BLaER1 (cell line): ENCODE data around the gene DDX24.
A peak's percentile ranks its signal among the peaks of the same experiment; 100 is the strongest.

Experiments used
- H3K27ac ChIP-seq: shearing (Covaris generic); formaldehyde crosslinking; 2 replicates; pipeline ENCODE4 v1.8.1; 2022
- H3K27me3 ChIP-seq: shearing (Covaris generic); formaldehyde crosslinking; 2 replicates; pipeline ENCODE4 v1.8.1; 2022
- H3K36me3 ChIP-seq: shearing (Covaris generic); formaldehyde crosslinking; 2 replicates; pipeline ENCODE4 v1.8.1; 2022
- H3K4me1 ChIP-seq: shearing (Covaris generic); formaldehyde crosslinking; 2 replicates; pipeline ENCODE4 v1.8.1; 2022
- H3K4me2 ChIP-seq: shearing (Covaris generic); formaldehyde crosslinking; 2 replicates; pipeline ENCODE4 v1.8.1; 2022
- H3K4me3 ChIP-seq: shearing (Covaris generic); formaldehyde crosslinking; 2 replicates; pipeline ENCODE4 v1.8.1; 2022
- H3K9ac ChIP-seq: shearing (Covaris generic); formaldehyde crosslinking; 2 replicates; pipeline ENCODE4 v1.8.1; 2022
- H3K9me3 ChIP-seq: shearing (Covaris generic); formaldehyde crosslinking; 2 replicates; pipeline ENCODE4 v1.8.1; 2022
- H4K20me1 ChIP-seq: shearing (Covaris generic); formaldehyde crosslinking; 2 replicates; pipeline ENCODE4 v1.8.1; 2022
- Cebpa-rat ChIP-seq: shearing (Covaris generic); IDR thresholded peaks from 2 replicates; pipeline ENCODE4 v1.8.1; 2022

Gene DDX24

GRCh38 chr14:94003397-94003796 lies 77.6 kb downstream of the DDX24 start:
- no peaks in the 10 kb centered on the region for H3K27me3 ChIP-seq
- no peaks in the 10 kb centered on the region for H3K36me3 ChIP-seq
- no peaks in the 10 kb centered on the region for H3K9me3 ChIP-seq
- peaks cover 8% of the 10 kb centered on the region for H3K4me1 ChIP-seq
- H3K9ac ChIP-seq = no peak overlapping the region
- no peak overlapping the region for H3K4me2 ChIP-seq
- H3K4me3 ChIP-seq = no peak overlapping the region
- H3K27ac ChIP-seq = no peak overlapping the region
- no peaks in the 10 kb centered on the region for H4K20me1 ChIP-seq
- TF ChIP-seq Cebpa-rat = no peak

GRCh38 chr14:94001501-94002396 lies 79.3 kb downstream of the DDX24 start:
- no peak overlapping the region for H3K27ac ChIP-seq
- peak overlapping the region; percentile 49 for H3K4me2 ChIP-seq
- H3K4me1 ChIP-seq = peaks cover 12% of the 10 kb centered on the region
- no peaks in the 10 kb centered on the region for H3K27me3 ChIP-seq
- no peak overlapping the region for H3K9ac ChIP-seq
- no peak for TF ChIP-seq Cebpa-rat
- H3K9me3 ChIP-seq = no peaks in the 10 kb centered on the region
- no peaks in the 10 kb centered on the region for H3K36me3 ChIP-seq
- H4K20me1 ChIP-seq = no peaks in the 10 kb centered on the region
- no peak overlapping the region for H3K4me3 ChIP-seq

GRCh38 chr14:94001016-94001415 lies 80.0 kb downstream of the DDX24 start:
- Histone ChIP-seq H3K9me3 (no peaks in the 10 kb centered on the region), H3K36me3 (no peaks in the 10 kb centered on the region), H3K27ac (no peak overlapping the region), H3K27me3 (no peaks in the 10 kb centered on the region), H3K4me2 (peak overlapping the region; percentile 49), H3K4me3 (no peak overlapping the region), H4K20me1 (no peaks in the 10 kb centered on the region), H3K4me1 (peaks cover 17% of the 10 kb centered on the region), H3K9ac (no peak overlapping the region)
- TF ChIP-seq Cebpa-rat = no peak

GRCh38 chr14:94000267-94000666 lies 80.7 kb downstream of the DDX24 start:
- Histone ChIP-seq H3K9me3 (no peaks in the 10 kb centered on the region), H3K4me1 (peaks cover 17% of the 10 kb centered on the region), H3K9ac (no peak overlapping the region), H3K36me3 (no peaks in the 10 kb centered on the region), H3K4me2 (no peak overlapping the region), H3K27ac (no peak overlapping the region), H4K20me1 (no peaks in the 10 kb centered on the region), H3K4me3 (no peak overlapping the region), H3K27me3 (peaks cover 5% of the 10 kb centered on the region; the same call in 1 of the 2 replicates)
- TF ChIP-seq Cebpa-rat = no peak

GRCh38 chr14:93999573-93999972 lies 81.4 kb downstream of the DDX24 start:
- Histone ChIP-seq H3K27ac (no peak overlapping the region), H3K36me3 (no peaks in the 10 kb centered on the region), H3K27me3 (peaks cover 8% of the 10 kb centered on the region; the same call in 1 of the 2 replicates), H3K4me2 (no peak overlapping the region), H3K4me1 (peaks cover 17% of the 10 kb centered on the region), H3K9me3 (no peaks in the 10 kb centered on the region), H3K9ac (no peak overlapping the region), H4K20me1 (no peaks in the 10 kb centered on the region), H3K4me3 (no peak overlapping the region)
- TF ChIP-seq Cebpa-rat = no peak

GRCh38 chr14:93998871-93999403 lies 82.1 kb downstream of the DDX24 start:
- H3K27ac ChIP-seq = no peak overlapping the region
- no peaks in the 10 kb centered on the region for H3K36me3 ChIP-seq
- no peak overlapping the region for H3K4me2 ChIP-seq
- peaks cover 8% of the 10 kb centered on the region; the same call in 1 of the 2 replicates for H3K27me3 ChIP-seq
- TF ChIP-seq Cebpa-rat = no peak
- H3K9me3 ChIP-seq = no peaks in the 10 kb centered on the region
- H4K20me1 ChIP-seq = no peaks in the 10 kb centered on the region
- no peak overlapping the region for H3K9ac ChIP-seq
- no peak overlapping the region for H3K4me3 ChIP-seq
- peaks cover 17% of the 10 kb centered on the region for H3K4me1 ChIP-seq
